Activated T-helper 1 cell treated with anti-CD3 and anti-CD28 coated beads, Interleukin-12 subunit alpha, Interleukin-12 subunit beta, Interleukin-2, Interleukin-4 antibody, amounts not matched to agents 30 ng/mL and 10 ng/mL and 1 ng/mL, durations not matched to agents 14 hours and 24 hours and 36 hours (primary cell): ENCODE measurements around the gene RAD18. TPM values are rescaled to one million over a fixed set of nuclear protein-coding genes. Genes with fewer than 3 reads are reported as not detected.

Source experiments
- DNase-seq: peaks from one replicate; pipeline ENCODE4 v3.0.0; 2021; ENCODE audit warnings: low spot score
- H3K27ac Mint-ChIP-seq: one replicate; pipeline ENCODE4 v1.8.0; 2021; ENCODE audit warnings: mild to moderate bottlenecking, mixed read lengths
- H3K27me3 Mint-ChIP-seq: one replicate; pipeline ENCODE4 v1.8.0; 2022; ENCODE audit warnings: mild to moderate bottlenecking, moderate library complexity, mixed read lengths; ENCODE audit not compliant: insufficient read depth
- H3K36me3 Mint-ChIP-seq: one replicate; pipeline ENCODE4 v1.8.0; 2021; ENCODE audit warnings: low read depth, mixed read lengths
- H3K4me1 Mint-ChIP-seq: one replicate; pipeline ENCODE4 v1.8.0; 2021; ENCODE audit warnings: low read depth, mixed read lengths
- H3K4me3 Mint-ChIP-seq: one replicate; pipeline ENCODE4 v1.8.0; 2021; ENCODE audit warnings: mild to moderate bottlenecking, moderate library complexity, mixed read lengths
- H3K9me3 Mint-ChIP-seq: one replicate; pipeline ENCODE4 v1.8.0; 2021; ENCODE audit warnings: mixed read lengths
- intact Hi-C: fragments of 100-400 bp; cut with micrococcal nuclease; formaldehyde crosslinking; loops from one replicate; pipeline ENCODE4 v1.15.1; 2024
- total RNA-seq: library from RNA; stranded (reverse); gene quantifications from 2 replicates; pipeline ENCODE4 v1.2.3, GENCODE V29; 2022

Gene RAD18
- total RNA-seq, 1 donor from 2014 or later, result 52.8 TPM

DNA sequence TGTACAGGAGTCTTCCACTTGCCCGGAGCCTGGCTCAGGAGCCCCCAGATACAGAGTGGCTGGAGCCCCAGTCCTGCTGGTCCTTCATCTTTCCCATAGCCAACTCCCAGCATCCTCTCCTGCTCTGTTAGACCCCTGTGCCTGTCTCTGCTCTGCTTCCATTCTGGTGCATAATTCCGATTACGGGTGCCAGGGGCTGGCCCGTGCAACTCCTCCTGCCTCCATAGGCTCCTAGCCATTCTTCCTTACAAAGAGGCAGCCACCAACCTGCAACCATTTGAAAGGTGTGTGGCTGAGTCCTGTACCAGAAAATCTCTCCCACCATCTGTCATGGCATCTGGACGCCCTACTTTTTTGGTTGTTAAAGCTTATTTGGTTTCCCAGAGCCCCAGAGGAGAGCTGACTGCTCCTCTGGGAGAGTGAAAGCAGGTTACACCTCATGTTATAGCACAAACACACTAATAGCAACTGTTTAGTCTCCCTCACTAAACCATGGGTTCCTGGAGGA, 5.2 kb upstream of the RAD18 start:
- peaks cover 27% of the 10 kb centered on the region for H3K27me3 Mint-ChIP-seq
- no peak overlapping the region for H3K4me3 Mint-ChIP-seq
- intact Hi-C loops, result no loop called here
- H3K4me1 Mint-ChIP-seq, result peaks cover 15% of the 10 kb centered on the region
- H3K27ac Mint-ChIP-seq, result no peak overlapping the region
- no peaks in the 10 kb centered on the region for H3K36me3 Mint-ChIP-seq
- no peak for DNase-seq
- no peaks in the 10 kb centered on the region for H3K9me3 Mint-ChIP-seq

DNA sequence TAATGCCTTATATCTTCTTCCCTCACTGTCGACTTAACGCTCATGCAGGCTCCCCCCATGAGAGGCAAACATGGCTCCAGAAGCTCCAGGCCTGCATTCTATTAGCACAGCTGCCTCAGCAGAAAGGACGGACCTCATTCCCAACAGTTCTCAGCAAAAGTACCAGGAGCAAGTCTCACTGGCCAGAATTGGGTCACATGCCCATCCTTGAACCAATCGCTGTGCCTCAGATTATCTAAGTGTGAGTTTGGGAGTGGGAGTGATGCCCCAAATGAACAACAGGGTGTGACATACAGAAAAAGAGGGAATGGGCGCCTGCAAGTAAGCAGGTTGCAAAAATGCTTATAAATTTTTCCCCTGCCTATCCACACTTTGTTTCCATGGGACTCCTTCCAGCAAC, 4.3 kb upstream of the RAD18 start:
- Mint-ChIP-seq H3K27me3 (peaks cover 27% of the 10 kb centered on the region), H3K27ac (no peak overlapping the region), H3K4me1 (peaks cover 24% of the 10 kb centered on the region), H3K9me3 (no peaks in the 10 kb centered on the region), H3K36me3 (no peaks in the 10 kb centered on the region), H3K4me3 (no peak overlapping the region)
- DNase-seq, result no peak
- intact Hi-C loops, result no loop called here

DNA sequence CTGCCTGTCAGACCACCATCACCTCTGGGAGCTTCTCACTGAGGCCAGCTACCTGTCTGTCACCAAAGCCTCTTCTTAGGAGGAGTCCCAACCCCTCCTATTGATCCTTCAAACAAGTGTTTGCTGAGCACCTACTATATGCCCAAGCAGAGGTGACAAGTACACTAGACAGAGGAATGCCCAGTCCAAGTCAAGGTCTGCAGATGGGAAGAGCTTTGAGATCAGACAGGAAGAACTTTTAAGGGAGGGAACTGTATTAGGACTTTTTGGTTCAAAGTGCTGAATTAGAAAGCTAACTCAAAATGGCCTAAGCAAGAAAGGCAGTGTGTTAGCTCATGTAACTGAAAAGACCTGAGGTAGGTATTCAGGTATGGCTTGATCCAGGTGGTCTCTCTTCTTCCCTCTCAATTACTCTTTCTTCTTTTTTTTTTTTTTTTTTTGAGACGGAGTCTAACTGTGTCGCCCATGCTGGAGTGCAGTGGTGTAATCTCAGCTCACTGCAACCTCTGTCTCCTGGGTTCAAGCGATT, 3.6 kb upstream of the RAD18 start:
- peaks cover 31% of the 10 kb centered on the region for H3K4me1 Mint-ChIP-seq
- no peaks in the 10 kb centered on the region for H3K36me3 Mint-ChIP-seq
- H3K27me3 Mint-ChIP-seq, result peaks cover 27% of the 10 kb centered on the region
- DNase-seq, result no peak
- intact Hi-C loops, result no loop called here
- no peak overlapping the region for H3K4me3 Mint-ChIP-seq
- no peaks in the 10 kb centered on the region for H3K9me3 Mint-ChIP-seq
- H3K27ac Mint-ChIP-seq, result no peak overlapping the region

DNA sequence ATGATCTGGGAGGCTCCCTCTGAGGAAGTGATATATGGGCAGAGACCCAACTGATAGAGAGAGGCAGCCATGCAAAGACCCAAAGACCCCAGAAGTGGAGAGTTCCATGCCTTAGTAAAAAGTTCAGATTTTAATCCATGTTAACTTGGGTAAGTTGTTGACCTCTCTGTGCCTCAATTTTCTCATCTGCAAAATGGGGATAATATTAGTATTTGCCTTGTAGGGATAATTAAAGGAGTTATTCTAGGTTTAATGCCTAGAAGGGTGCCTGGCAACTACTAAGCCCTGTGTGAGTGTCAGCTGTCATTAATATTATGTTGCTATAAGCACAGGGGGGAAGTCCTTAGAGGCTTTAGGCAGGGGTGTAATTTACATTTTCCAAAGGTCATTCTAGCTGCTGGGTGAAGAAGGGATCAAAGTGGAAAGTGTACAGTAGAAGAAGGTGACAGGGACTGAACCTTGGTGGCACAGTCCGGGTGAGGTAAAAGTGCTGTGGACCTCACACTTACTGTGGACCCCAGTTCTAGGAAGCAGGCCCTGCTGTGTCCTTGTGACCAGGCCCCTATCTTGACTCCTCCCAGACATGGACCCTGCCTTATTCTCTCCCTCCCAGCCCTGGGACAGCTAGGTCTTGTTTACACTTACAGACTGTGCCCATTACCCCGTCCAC, 3.0 kb upstream of the RAD18 start:
- peaks cover 35% of the 10 kb centered on the region for H3K4me1 Mint-ChIP-seq
- intact Hi-C loops, result no loop called here
- H3K27me3 Mint-ChIP-seq, result peaks cover 26% of the 10 kb centered on the region
- no peak overlapping the region for H3K4me3 Mint-ChIP-seq
- H3K9me3 Mint-ChIP-seq, result no peaks in the 10 kb centered on the region
- H3K36me3 Mint-ChIP-seq, result no peaks in the 10 kb centered on the region
- H3K27ac Mint-ChIP-seq, result no peak overlapping the region
- no peak for DNase-seq

DNA sequence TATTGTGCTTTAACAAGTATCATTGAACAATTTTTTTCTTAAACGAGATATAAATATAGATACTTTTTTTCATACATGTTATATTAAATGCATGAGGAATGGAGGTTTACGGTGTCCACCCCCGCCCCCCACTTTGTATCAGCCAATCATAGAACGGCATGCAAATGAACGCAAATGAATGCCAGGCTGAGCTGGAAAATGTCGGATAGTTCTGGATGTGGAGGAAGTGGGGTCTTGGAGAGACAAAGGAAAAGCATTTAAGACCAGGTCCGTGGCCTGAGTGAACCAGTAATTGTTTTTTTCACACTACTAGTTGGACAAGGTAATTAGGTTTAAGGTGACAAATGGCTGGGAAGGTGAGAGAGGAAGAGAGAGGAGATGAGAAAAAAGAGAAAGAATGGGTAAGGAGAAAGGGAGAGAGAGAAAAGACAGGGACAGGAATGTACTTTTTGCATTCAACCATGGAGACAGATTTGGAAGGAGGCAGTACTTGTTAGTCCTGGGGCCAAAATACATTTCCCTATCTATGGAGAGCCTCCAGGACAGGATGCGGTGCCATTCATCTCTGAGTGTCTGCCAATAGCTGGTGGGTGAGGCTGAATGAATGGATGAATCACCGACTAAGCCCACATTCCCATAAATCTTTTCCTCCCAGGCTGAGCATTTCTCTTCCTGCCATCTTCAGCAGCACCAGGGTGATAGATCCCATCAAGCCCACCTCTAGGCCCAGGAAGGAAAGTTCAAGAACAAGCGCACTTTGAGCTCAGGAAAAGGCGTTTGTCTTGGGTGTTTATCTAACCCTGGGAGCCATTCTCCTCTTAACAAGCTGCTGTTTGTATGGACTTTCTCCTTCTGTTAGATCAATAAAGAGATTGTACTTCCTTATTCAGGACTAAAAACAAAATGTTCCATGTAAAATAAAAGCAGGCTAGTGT, 1.4 kb upstream of the RAD18 start:
- Mint-ChIP-seq H3K36me3 (peaks cover 10% of the 10 kb centered on the region), H3K27ac (no peak overlapping the region), H3K27me3 (peaks cover 20% of the 10 kb centered on the region), H3K9me3 (no peaks in the 10 kb centered on the region), H3K4me1 (peaks cover 48% of the 10 kb centered on the region), H3K4me3 (peak overlapping the region; percentile 98)
- no peak for DNase-seq
- intact Hi-C loops, result loop anchor here (5.0 kb wide), 5 partner anchors 203 to 1358 kb away; partner anchors contain the start of genes ARPC4, JAGN1, MTMR14 and SEC13

DNA sequence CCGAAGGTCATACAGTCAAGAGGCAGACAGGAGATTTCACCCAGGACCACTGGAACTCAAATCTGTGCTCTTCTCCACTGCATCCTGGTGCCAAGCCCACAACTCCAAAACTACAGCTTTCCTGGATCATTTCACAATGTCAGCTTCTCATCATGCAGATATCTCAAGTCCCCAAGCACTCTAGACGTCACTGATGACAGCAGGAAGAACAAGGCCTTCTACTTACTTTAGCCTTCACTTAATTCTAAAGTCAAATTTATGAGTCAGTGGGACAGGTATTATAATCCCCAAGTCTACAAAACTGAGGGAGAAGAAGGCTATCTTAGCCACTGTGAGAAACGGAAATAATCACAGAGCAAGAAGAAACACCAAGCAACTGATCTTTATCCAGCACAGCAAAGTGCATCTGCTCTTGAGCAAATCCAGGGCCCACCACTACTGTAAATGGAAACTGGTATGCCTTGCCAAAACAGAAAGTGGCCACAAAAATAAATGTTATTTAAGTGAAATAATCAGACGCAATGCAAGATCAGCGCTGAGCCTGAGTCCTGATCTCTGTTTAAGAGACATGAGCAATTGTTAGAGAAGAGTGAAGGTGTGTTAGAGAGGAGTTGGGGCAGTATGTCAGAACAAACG, 928 bp downstream of the RAD18 start:
- peak overlapping the region; percentile 98 for H3K4me3 Mint-ChIP-seq
- H3K36me3 Mint-ChIP-seq, result peaks cover 26% of the 10 kb centered on the region
- no peak for DNase-seq
- intact Hi-C loops, result loop anchor here (2.0 to 5.0 kb wide), 6 partner anchors 205 to 1360 kb away; partner anchors contain the start of genes ARPC4, JAGN1, MTMR14 and SEC13
- peaks cover 67% of the 10 kb centered on the region for H3K4me1 Mint-ChIP-seq
- H3K9me3 Mint-ChIP-seq, result no peaks in the 10 kb centered on the region
- H3K27ac Mint-ChIP-seq, result peak overlapping the region; percentile 97
- peaks cover 5% of the 10 kb centered on the region for H3K27me3 Mint-ChIP-seq

DNA sequence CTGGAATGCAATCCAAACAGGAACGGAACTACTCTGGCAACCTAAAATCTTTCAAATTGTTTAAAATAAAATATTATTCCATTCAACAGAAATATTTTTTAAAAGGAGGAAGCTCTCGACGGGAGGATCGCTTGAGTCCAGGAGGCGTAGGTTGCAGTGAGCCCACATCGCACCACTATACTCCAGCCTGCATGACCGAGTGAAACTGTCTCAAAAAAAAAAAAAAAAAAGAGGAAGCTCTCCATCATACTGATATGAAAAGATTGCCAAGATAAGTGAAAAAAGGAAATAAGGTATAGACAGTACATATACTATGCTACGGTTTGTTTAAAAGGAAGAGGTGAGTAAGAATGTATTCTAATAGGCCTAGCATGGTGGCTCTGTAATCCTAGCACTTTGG, 3.6 kb downstream of the RAD18 start:
- Mint-ChIP-seq H3K9me3 (no peaks in the 10 kb centered on the region), H3K4me3 (no peak overlapping the region), H3K36me3 (peaks cover 32% of the 10 kb centered on the region), H3K27ac (no peak overlapping the region), H3K27me3 (peaks cover 3% of the 10 kb centered on the region), H3K4me1 (peaks cover 79% of the 10 kb centered on the region)
- intact Hi-C loops, result loop anchor here (5.0 kb wide), 5 partner anchors 208 to 1363 kb away; partner anchors contain the start of genes ARPC4, JAGN1, MTMR14 and SEC13
- no peak for DNase-seq

DNA sequence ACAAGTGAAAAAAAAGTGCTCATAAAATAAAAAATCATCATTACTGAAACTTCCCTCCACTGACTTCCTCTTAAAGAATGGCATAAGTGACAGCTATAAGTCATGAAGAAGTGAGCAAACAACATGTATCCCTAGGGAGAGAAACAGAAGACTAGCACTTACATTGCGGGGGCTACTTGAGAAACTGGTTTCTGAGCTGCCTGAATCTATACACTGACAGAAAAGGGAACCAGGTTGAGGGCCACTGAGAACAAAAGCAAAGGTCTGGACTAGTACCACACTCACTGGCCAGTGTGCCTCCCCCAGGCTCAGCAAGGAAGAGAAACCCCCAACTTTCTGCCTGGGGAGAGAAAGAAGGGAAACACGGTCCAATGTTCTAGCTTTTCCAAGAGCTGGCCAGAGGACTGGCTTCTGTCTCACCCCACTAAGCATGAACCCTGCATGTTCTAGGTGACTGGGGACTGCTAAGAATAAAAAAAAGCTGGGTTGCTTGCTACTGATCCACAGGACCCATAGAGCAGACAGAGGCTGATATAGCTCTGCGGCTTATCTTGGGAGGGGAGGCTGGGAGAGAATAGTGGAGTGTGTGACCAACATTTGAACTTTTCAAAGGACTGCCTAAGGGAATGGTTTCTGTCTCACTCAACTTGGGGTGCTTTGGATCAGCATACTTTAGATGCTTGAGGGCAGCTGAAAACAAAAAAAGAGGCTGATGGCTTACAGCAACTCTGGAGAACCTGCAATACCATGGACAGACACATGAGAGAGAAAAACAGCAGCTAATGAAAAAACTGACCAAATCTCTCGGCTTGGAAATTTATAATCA, 8.1 kb downstream of the RAD18 start:
- Mint-ChIP-seq H3K4me3 (no peak overlapping the region), H3K27me3 (no peaks in the 10 kb centered on the region), H3K27ac (no peak overlapping the region), H3K4me1 (peaks cover 41% of the 10 kb centered on the region), H3K36me3 (peaks cover 26% of the 10 kb centered on the region), H3K9me3 (no peaks in the 10 kb centered on the region)
- intact Hi-C loops, result no loop called here
- no peak for DNase-seq

DNA sequence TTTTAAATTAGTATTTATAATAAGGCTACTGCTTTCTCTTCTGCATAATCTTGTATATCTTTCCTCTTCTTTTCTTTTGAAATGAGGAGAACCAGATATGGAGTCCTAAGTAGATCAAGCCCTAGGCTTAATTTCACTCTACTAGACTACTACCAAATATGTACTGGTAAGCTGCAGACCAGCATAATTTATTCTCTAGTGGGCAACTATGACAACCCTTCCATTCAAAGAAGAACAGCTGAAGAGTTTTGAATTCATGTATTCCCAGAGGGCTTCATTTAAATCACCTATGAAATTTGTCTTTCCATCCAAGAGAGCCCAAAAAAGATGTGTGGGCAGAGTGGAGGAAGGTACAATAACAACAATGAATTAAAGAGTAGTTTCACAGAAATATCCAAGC, 10.0 kb downstream of the RAD18 start:
- intact Hi-C loops, result no loop called here
- Mint-ChIP-seq H3K27ac (no peak overlapping the region), H3K9me3 (no peaks in the 10 kb centered on the region), H3K4me3 (no peak overlapping the region), H3K4me1 (peaks cover 23% of the 10 kb centered on the region), H3K36me3 (peaks cover 13% of the 10 kb centered on the region), H3K27me3 (no peaks in the 10 kb centered on the region)
- no peak for DNase-seq

DNA sequence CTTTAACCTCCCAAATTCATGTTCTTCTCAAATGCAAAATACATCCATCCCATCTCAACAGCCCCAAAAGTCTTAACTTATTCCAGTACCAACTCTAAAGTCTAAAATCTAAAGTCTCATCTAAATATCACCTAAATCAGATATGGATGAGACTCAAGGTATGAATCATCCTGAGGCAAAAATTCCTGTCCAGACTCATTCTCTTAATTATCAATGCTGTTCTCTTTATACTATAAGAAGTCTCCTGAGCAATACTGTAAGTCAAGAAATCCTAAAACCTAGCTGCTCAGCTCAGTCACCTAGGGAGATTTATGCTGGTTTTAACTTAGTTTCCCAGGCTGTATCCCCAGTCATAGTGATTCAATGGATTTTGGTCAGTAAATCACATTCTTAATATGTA, 11.1 kb downstream of the RAD18 start:
- intact Hi-C loops, result no loop called here
- H3K27me3 Mint-ChIP-seq, result no peaks in the 10 kb centered on the region
- H3K27ac Mint-ChIP-seq, result no peak overlapping the region
- peaks cover 19% of the 10 kb centered on the region for H3K4me1 Mint-ChIP-seq
- no peak for DNase-seq
- no peak overlapping the region for H3K4me3 Mint-ChIP-seq
- H3K9me3 Mint-ChIP-seq, result no peaks in the 10 kb centered on the region
- H3K36me3 Mint-ChIP-seq, result peaks cover 10% of the 10 kb centered on the region

DNA sequence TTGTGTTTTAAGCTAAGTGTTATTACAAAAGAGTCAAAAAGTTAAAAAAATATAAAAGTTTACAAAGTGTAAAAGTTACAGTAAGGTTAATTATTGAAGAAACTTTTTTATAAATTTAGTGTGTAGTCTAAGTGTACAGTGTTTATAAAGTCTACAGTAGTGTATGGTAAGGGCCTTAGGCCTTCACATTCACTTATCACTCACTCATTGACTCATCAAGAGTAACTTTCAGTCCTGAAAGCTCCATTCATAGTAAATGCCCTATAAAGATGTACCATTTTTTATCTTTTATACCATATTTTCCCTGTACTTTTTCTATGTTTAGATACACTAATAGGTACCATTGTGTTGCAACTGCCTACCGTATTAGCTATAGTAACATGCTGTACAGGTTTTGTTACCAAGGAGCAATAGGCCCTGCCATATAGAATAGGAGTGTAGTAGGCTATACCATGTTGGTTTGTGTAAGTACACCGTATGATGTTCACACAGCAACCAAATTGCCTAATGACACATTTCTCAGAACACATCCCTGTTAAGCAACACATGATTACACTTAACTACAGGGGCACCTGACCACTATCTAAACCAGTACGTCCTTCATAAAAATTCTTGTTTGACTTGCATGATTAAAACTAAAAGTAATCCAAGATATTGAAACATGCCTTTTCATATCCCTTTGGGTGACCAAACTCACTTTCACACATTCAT, 17.2 kb downstream of the RAD18 start:
- no peak overlapping the region for H3K27ac Mint-ChIP-seq
- peaks cover 36% of the 10 kb centered on the region for H3K36me3 Mint-ChIP-seq
- DNase-seq, result no peak
- peaks cover 18% of the 10 kb centered on the region for H3K9me3 Mint-ChIP-seq
- no peak overlapping the region for H3K4me3 Mint-ChIP-seq
- peaks cover 6% of the 10 kb centered on the region for H3K4me1 Mint-ChIP-seq
- intact Hi-C loops, result no loop called here
- no peaks in the 10 kb centered on the region for H3K27me3 Mint-ChIP-seq
